Loucy (cell line): ENCODE data around the gene FLRT1.

Experiments used
- H2AFZ ChIP-seq: fragments of 200-600 bp; sonication (generic); 2 replicates; pipeline ENCODE4 v1.6.0; 2016; ENCODE audit warnings: antibody characterized with exemption, mild to moderate bottlenecking, low read length, moderate library complexity
- H3F3A ChIP-seq: fragments of 200-600 bp; 2 replicates; pipeline ENCODE4 v1.6.0; 2016; ENCODE audit warnings: antibody characterized with exemption, low read depth, mild to moderate bottlenecking
- H3K27me3 ChIP-seq: fragments of 200-600 bp; sonication (generic); 2 replicates; pipeline ENCODE4 v1.6.1; 2014; ENCODE audit warnings: low read length, mild to moderate bottlenecking; ENCODE audit not compliant: insufficient read depth, poor library complexity, severe bottlenecking
- H3K36me3 ChIP-seq: fragments of 200-600 bp; sonication (generic); 2 replicates; pipeline ENCODE4 v1.6.1; 2016; ENCODE audit warnings: low read length; ENCODE audit not compliant: insufficient read depth
- H3K4me1 ChIP-seq: fragments of 200-600 bp; sonication (generic); 2 replicates; pipeline ENCODE4 v1.5.1; 2014; ENCODE audit warnings: low read length, mild to moderate bottlenecking; ENCODE audit not compliant: insufficient read depth, poor library complexity, severe bottlenecking
- H3K4me2 ChIP-seq: fragments of 200-600 bp; sonication (generic); 2 replicates; pipeline ENCODE4 v1.6.0; 2014; ENCODE audit warnings: antibody characterized with exemption, low read length, low read depth, mild to moderate bottlenecking; ENCODE audit not compliant: poor library complexity, severe bottlenecking
- H3K4me3 ChIP-seq: fragments of 200-600 bp; sonication (generic); 2 replicates; pipeline ENCODE4 v1.5.1; 2014; ENCODE audit warnings: low read length, mild to moderate bottlenecking, mixed read lengths; ENCODE audit not compliant: poor library complexity, severe bottlenecking
- H3K79me2 ChIP-seq: fragments of 200-600 bp; sonication (generic); 2 replicates; pipeline ENCODE4 v1.6.1; 2014; ENCODE audit warnings: low read length; ENCODE audit not compliant: insufficient read depth
- H3K9ac ChIP-seq: fragments of 200-600 bp; sonication (generic); 2 replicates; pipeline ENCODE4 v1.6.0; 2014; ENCODE audit warnings: mild to moderate bottlenecking, low read depth, low read length, moderate library complexity; ENCODE audit not compliant: poor library complexity, severe bottlenecking
- H3K9me2 ChIP-seq: fragments of 200-600 bp; sonication (generic); replicated peaks from 2 replicates; pipeline ENCODE4 v1.6.1; 2016; ENCODE audit warnings: low read depth, low read length, mixed read lengths
- H3K9me3 ChIP-seq: fragments of 200-600 bp; sonication (generic); 2 replicates; pipeline ENCODE4 v1.6.1; 2014; ENCODE audit warnings: mild to moderate bottlenecking, antibody characterized with exemption, low read length, low read depth; ENCODE audit not compliant: insufficient read depth
- H4K20me1 ChIP-seq: fragments of 200-600 bp; sonication (generic); 2 replicates; pipeline ENCODE4 v1.6.0; 2014; ENCODE audit warnings: antibody characterized with exemption, low read length, mild to moderate bottlenecking; ENCODE audit not compliant: insufficient read depth, poor library complexity, severe bottlenecking
- CTCF ChIP-seq: fragments of 200-600 bp; sonication (generic); conservative IDR thresholded peaks from 2 replicates; pipeline ENCODE4 v1.5.1; 2014; ENCODE audit warnings: mild to moderate bottlenecking, antibody characterized with exemption, low read length
- EZH2phosphoT487 ChIP-seq: fragments of 200-600 bp; IDR thresholded peaks from 2 replicates; pipeline ENCODE4 v1.6.1; 2018; ENCODE audit warnings: antibody characterized with exemption, mild to moderate bottlenecking, moderate library complexity, borderline replicate concordance

The FLRT1 gene

DNA sequence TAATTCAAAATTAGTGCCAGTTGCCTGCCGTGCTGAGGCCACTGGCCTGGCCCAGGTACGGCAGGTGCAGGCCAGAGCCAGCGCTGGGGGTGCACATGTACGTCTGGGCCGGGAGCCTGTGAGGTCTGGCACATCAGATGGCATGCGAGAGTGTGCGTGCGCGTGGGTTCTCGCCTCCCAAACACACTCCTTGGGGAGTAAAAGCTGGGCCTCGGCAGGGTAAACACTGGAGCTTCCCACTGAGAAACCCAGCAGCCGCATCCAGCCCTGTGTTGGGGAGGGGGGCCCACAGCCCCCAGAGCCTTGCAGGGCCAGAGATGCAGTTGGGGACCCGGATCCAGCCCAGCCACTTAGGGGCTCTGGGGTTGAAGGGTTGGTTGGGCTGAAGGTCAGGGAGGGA, 37.8 kb downstream of the FLRT1 start:
- Histone ChIP-seq H3K27me3 (no peaks in the 10 kb centered on the region), H3K4me3 (no peak overlapping the region), H3K4me1 (no peaks in the 10 kb centered on the region), H3K9me2 (no peaks in the 10 kb centered on the region), H3K9ac (no peak overlapping the region), H3K9me3 (no peaks in the 10 kb centered on the region), H2AFZ (no peak overlapping the region), H3K36me3 (no peaks in the 10 kb centered on the region), H3K4me2 (no peak overlapping the region), H4K20me1 (no peaks in the 10 kb centered on the region), H3F3A (no peaks in the 10 kb centered on the region), H3K79me2 (no peaks in the 10 kb centered on the region)
- TF ChIP-seq CTCF: no peak
- no peak for TF ChIP-seq EZH2phosphoT487

- Histone ChIP-seq H2AFZ (no peak overlapping the region), H3K4me1 (no peaks in the 10 kb centered on the region), H3K9me3 (no peaks in the 10 kb centered on the region), H3K9ac (no peak overlapping the region), H3F3A (no peaks in the 10 kb centered on the region), H3K27me3 (no peaks in the 10 kb centered on the region), H3K4me3 (no peak overlapping the region), H3K79me2 (no peaks in the 10 kb centered on the region), H4K20me1 (no peaks in the 10 kb centered on the region), H3K4me2 (no peak overlapping the region), H3K36me3 (no peaks in the 10 kb centered on the region), H3K9me2 (no peaks in the 10 kb centered on the region)
- TF ChIP-seq CTCF (no peak), EZH2phosphoT487 (no peak)
Measured at GRCh38 chr11:64074239-64074638, 38.5 kb downstream of the FLRT1 start.

DNA sequence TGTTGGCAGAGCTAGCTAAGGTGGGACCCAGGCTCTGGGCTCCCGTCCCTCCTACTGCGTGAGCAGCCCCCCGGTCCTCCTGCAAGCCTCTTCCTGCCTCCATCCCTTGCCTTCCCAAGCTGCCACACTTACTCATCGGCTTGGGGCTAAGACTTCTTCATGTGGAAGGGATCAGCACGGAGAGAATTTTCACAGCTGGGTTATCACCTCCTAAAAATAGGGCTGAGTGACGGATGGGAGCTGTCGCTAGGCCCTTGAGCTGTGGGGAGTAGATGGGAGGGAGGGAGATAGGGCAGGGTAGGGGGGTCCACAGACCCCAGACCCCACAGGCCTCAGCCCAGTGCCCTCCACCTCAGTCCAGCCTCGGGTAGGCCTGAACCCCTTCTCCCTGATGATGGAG, 41.0 kb downstream of the FLRT1 start:
- Histone ChIP-seq H3K79me2 (no peaks in the 10 kb centered on the region), H3K4me2 (no peak overlapping the region), H2AFZ (no peak overlapping the region), H3K36me3 (no peaks in the 10 kb centered on the region), H3K4me1 (no peaks in the 10 kb centered on the region), H3K9ac (no peak overlapping the region), H3K27me3 (no peaks in the 10 kb centered on the region), H4K20me1 (no peaks in the 10 kb centered on the region), H3K9me2 (no peaks in the 10 kb centered on the region), H3K4me3 (no peak overlapping the region), H3F3A (no peaks in the 10 kb centered on the region), H3K9me3 (no peaks in the 10 kb centered on the region)
- TF ChIP-seq EZH2phosphoT487: no peak
- no peak for TF ChIP-seq CTCF
